ENCODE data around the gene SLC22A23. TPM values are rescaled to one million over a fixed set of nuclear protein-coding genes. Genes with fewer than 3 reads are reported as not detected.

Gene SLC22A23
- total RNA-seq, 4 donors from 2014 or later = 16.6 to 21.8 (median 17.6) TPM

- Histone ChIP-seq H3K9me3 (no peaks in the 10 kb centered on the region), H3K4me3 (replicated peaks in 1 of 3) (no peak overlapping the region), H3K27me3 (no peaks in the 10 kb centered on the region), H3K27ac (no peak overlapping the region), H3K36me3 (no peaks in the 10 kb centered on the region), H3K4me1 (peaks cover 0 to 9% of the 10 kb centered on the region in 2 donors)
- no peak for DNase-seq
- 90 to 95% methylated on average over 11 of the region's 11 CpGs for WGBS, 2 donors
- intact Hi-C loops (cut with DNase I) = no loop called here
- TF ChIP-seq CTCF (IDR thresholded peaks at IDR 0.05) = no peak
- TF ChIP-seq POLR2A (IDR thresholded peaks at IDR 0.05) = no peak
Measured at GRCh38 chr6:3321042-3321441, 135.8 kb downstream of the SLC22A23 start.

- TF ChIP-seq CTCF (IDR thresholded peaks at IDR 0.05) = no peak
- no peak for TF ChIP-seq POLR2A (IDR thresholded peaks at IDR 0.05)
Measured at GRCh38 chr6:3320238-3320811, 136.5 kb downstream of the SLC22A23 start.

GRCh38 chr6:3319610-3320200 lies 137.1 kb downstream of the SLC22A23 start:
- H3K4me3 ChIP-seq (replicated peaks in 1 of 3) = no peak overlapping the region
- no peaks in the 10 kb centered on the region for H3K27me3 ChIP-seq
- H3K4me1 ChIP-seq = peaks cover 0 to 4% of the 10 kb centered on the region in 2 donors
- no peaks in the 10 kb centered on the region for H3K9me3 ChIP-seq
- no peak for TF ChIP-seq POLR2A (IDR thresholded peaks at IDR 0.05)
- no peak for TF ChIP-seq CTCF (IDR thresholded peaks at IDR 0.05)
- H3K27ac ChIP-seq = no peak overlapping the region
- intact Hi-C loops (cut with DNase I) = no loop called here
- 72 to 81% methylated on average over 9 of the region's 10 CpGs for WGBS, 2 donors
- no peaks in the 10 kb centered on the region for H3K36me3 ChIP-seq
- DNase-seq = no peak

More at GRCh38 chr6:3320238-3320811, 136.5 kb downstream of the SLC22A23 start:
- H3K36me3 ChIP-seq = no peaks in the 10 kb centered on the region
- H3K4me3 ChIP-seq (replicated peaks in 1 of 3) = no peak overlapping the region
- WGBS, 2 donors = 92 to 94% methylated on average over 7 of the region's 7 CpGs
- DNase-seq = no peak
- no peak overlapping the region for H3K27ac ChIP-seq
- H3K4me1 ChIP-seq = peaks cover 0 to 8% of the 10 kb centered on the region in 2 donors
- H3K27me3 ChIP-seq = no peaks in the 10 kb centered on the region
- intact Hi-C loops (cut with DNase I) = no loop called here
- H3K9me3 ChIP-seq = no peaks in the 10 kb centered on the region

- TF ChIP-seq POLR2A (IDR thresholded peaks at IDR 0.05) (no peak), CTCF (IDR thresholded peaks at IDR 0.05) (no peak)
- intact Hi-C loops (cut with DNase I) = no loop called here
- Histone ChIP-seq H3K27ac (no peak overlapping the region), H3K4me1 (peaks cover 0 to 4% of the 10 kb centered on the region in 2 donors), H3K4me3 (replicated peaks in 1 of 3) (no peak overlapping the region), H3K36me3 (no peaks in the 10 kb centered on the region), H3K9me3 (no peaks in the 10 kb centered on the region), H3K27me3 (no peaks in the 10 kb centered on the region)
- WGBS, 2 donors = 94 to 95% methylated on average over 13 of the region's 13 CpGs
- no peak for DNase-seq
Measured at GRCh38 chr6:3318821-3319540, 137.9 kb downstream of the SLC22A23 start.

GRCh38 chr6:3318226-3318625 lies 138.6 kb downstream of the SLC22A23 start:
- intact Hi-C loops (cut with DNase I) = no loop called here
- WGBS, 2 donors = 90 to 94% methylated on average over 10 of the region's 10 CpGs
- H3K4me3 ChIP-seq (replicated peaks in 1 of 3) = no peak overlapping the region
- no peaks in the 10 kb centered on the region for H3K36me3 ChIP-seq
- H3K27me3 ChIP-seq = no peaks in the 10 kb centered on the region
- H3K4me1 ChIP-seq = peaks cover 0 to 5% of the 10 kb centered on the region in 2 donors
- DNase-seq = no peak
- no peaks in the 10 kb centered on the region for H3K9me3 ChIP-seq
- TF ChIP-seq POLR2A (IDR thresholded peaks at IDR 0.05) = no peak
- H3K27ac ChIP-seq = no peak overlapping the region
